ENCODE data around the gene CELF4. TPM values are rescaled to one million over a fixed set of nuclear protein-coding genes. Genes with fewer than 3 reads are reported as not detected.

The CELF4 gene
- total and polyA plus RNA-seq, 2 donors = 0.79 TPM

GRCh38 chr18:37537868-37538525, 27.6 kb downstream of the CELF4 start:
- Histone ChIP-seq H3K36me3 (ENCODE audit: insufficient read depth) (no peaks in the 10 kb centered on the region), H3K4me1 (ENCODE audit: insufficient read depth) (no peaks in the 10 kb centered on the region), H3K4me3 (ENCODE audit: low read depth, low read length) (no peak overlapping the region), H3K27ac (ENCODE audit: low read depth) (no peak overlapping the region)
- 14% methylated on average over 23 of the region's 23 CpGs for WGBS
- no peak for DNase-seq (ENCODE audit: extremely low spot score)

GRCh38 chr18:37536656-37537055, 28.9 kb downstream of the CELF4 start:
- Histone ChIP-seq H3K4me3 (ENCODE audit: low read depth, low read length) (no peak overlapping the region), H3K4me1 (ENCODE audit: insufficient read depth) (no peaks in the 10 kb centered on the region), H3K27ac (ENCODE audit: low read depth) (no peak overlapping the region), H3K36me3 (ENCODE audit: insufficient read depth) (no peaks in the 10 kb centered on the region)
- 79% methylated on average over 9 of the region's 9 CpGs for WGBS
- no peak for DNase-seq (ENCODE audit: extremely low spot score)

- no peak overlapping the region for H3K27ac ChIP-seq (ENCODE audit: low read depth)
- DNase-seq (ENCODE audit: extremely low spot score) = no peak
- 62% methylated on average over 4 of the region's 4 CpGs for WGBS
- no peaks in the 10 kb centered on the region for H3K36me3 ChIP-seq (ENCODE audit: insufficient read depth)
- H3K4me1 ChIP-seq (ENCODE audit: insufficient read depth) = no peaks in the 10 kb centered on the region
- H3K4me3 ChIP-seq (ENCODE audit: low read depth, low read length) = no peak overlapping the region
Measured at GRCh38 chr18:37535968-37536367, 29.6 kb downstream of the CELF4 start.

- no peaks in the 10 kb centered on the region for H3K4me1 ChIP-seq (ENCODE audit: insufficient read depth)
- 53% methylated on average over 9 of the region's 9 CpGs for WGBS
- H3K36me3 ChIP-seq (ENCODE audit: insufficient read depth) = no peaks in the 10 kb centered on the region
- no peak overlapping the region for H3K27ac ChIP-seq (ENCODE audit: low read depth)
- no peak for DNase-seq (ENCODE audit: extremely low spot score)
- no peak overlapping the region for H3K4me3 ChIP-seq (ENCODE audit: low read depth, low read length)
Measured at GRCh38 chr18:37534627-37535026, 31.0 kb downstream of the CELF4 start.

GRCh38 chr18:37533647-37534584, 31.7 kb downstream of the CELF4 start:
- 73% methylated on average over 22 of the region's 22 CpGs for WGBS

GRCh38 chr18:37532917-37533316, 32.7 kb downstream of the CELF4 start:
- no peak overlapping the region for H3K4me3 ChIP-seq (ENCODE audit: low read depth, low read length)
- DNase-seq (ENCODE audit: extremely low spot score) = no peak
- WGBS = 82% methylated on average over 9 of the region's 9 CpGs
- H3K27ac ChIP-seq (ENCODE audit: low read depth) = no peak overlapping the region
- no peaks in the 10 kb centered on the region for H3K4me1 ChIP-seq (ENCODE audit: insufficient read depth)
- H3K36me3 ChIP-seq (ENCODE audit: insufficient read depth) = no peaks in the 10 kb centered on the region

More at GRCh38 chr18:37533647-37534584, 31.7 kb downstream of the CELF4 start:
- Histone ChIP-seq H3K4me3 (ENCODE audit: low read depth, low read length) (no peak overlapping the region), H3K27ac (ENCODE audit: low read depth) (no peak overlapping the region), H3K36me3 (ENCODE audit: insufficient read depth) (no peaks in the 10 kb centered on the region), H3K4me1 (ENCODE audit: insufficient read depth) (no peaks in the 10 kb centered on the region)
- no peak for DNase-seq (ENCODE audit: extremely low spot score)

- WGBS = 73% methylated on average over 4 of the region's 4 CpGs
- no peak overlapping the region for H3K4me3 ChIP-seq (ENCODE audit: low read depth, low read length)
- no peaks in the 10 kb centered on the region for H3K36me3 ChIP-seq (ENCODE audit: insufficient read depth)
- no peak for DNase-seq (ENCODE audit: extremely low spot score)
- no peaks in the 10 kb centered on the region for H3K4me1 ChIP-seq (ENCODE audit: insufficient read depth)
- H3K27ac ChIP-seq (ENCODE audit: low read depth) = no peak overlapping the region
Measured at GRCh38 chr18:37529863-37530262, 35.7 kb downstream of the CELF4 start.

GRCh38 chr18:37529296-37529695, 36.3 kb downstream of the CELF4 start:
- peaks cover 2% of the 10 kb centered on the region for H3K4me1 ChIP-seq (ENCODE audit: insufficient read depth)

GRCh38 chr18:37527395-37527794, 38.2 kb downstream of the CELF4 start:
- no peak overlapping the region for H3K27ac ChIP-seq (ENCODE audit: low read depth)
- WGBS = 73% methylated on average over 3 of the region's 3 CpGs
- no peak for DNase-seq (ENCODE audit: extremely low spot score)
- no peak overlapping the region for H3K4me3 ChIP-seq (ENCODE audit: low read depth, low read length)
- no peaks in the 10 kb centered on the region for H3K36me3 ChIP-seq (ENCODE audit: insufficient read depth)
- H3K4me1 ChIP-seq (ENCODE audit: insufficient read depth) = peaks cover 2% of the 10 kb centered on the region

More at GRCh38 chr18:37529296-37529695, 36.3 kb downstream of the CELF4 start:
- Histone ChIP-seq H3K27ac (ENCODE audit: low read depth) (no peak overlapping the region), H3K4me3 (ENCODE audit: low read depth, low read length) (no peak overlapping the region), H3K36me3 (ENCODE audit: insufficient read depth) (no peaks in the 10 kb centered on the region)
- DNase-seq (ENCODE audit: extremely low spot score) = no peak
- WGBS = 81% methylated on average over 6 of the region's 6 CpGs

GRCh38 chr18:37525262-37525585, 40.4 kb downstream of the CELF4 start:
- Histone ChIP-seq H3K36me3 (ENCODE audit: insufficient read depth) (no peaks in the 10 kb centered on the region), H3K27ac (ENCODE audit: low read depth) (no peak overlapping the region), H3K4me1 (ENCODE audit: insufficient read depth) (peaks cover 2% of the 10 kb centered on the region), H3K4me3 (ENCODE audit: low read depth, low read length) (no peak overlapping the region)
- DNase-seq (ENCODE audit: extremely low spot score) = no peak
- WGBS = 57% methylated on average over 8 of the region's 8 CpGs

GRCh38 chr18:37524498-37525261, 40.9 kb downstream of the CELF4 start:
- no peak overlapping the region for H3K27ac ChIP-seq (ENCODE audit: low read depth)
- H3K4me1 ChIP-seq (ENCODE audit: insufficient read depth) = peaks cover 2% of the 10 kb centered on the region
- H3K4me3 ChIP-seq (ENCODE audit: low read depth, low read length) = no peak overlapping the region
- H3K36me3 ChIP-seq (ENCODE audit: insufficient read depth) = no peaks in the 10 kb centered on the region
- DNase-seq (ENCODE audit: extremely low spot score) = no peak
- 8% methylated on average over 63 of the region's 63 CpGs for WGBS

GRCh38 chr18:37524139-37524497, 41.5 kb downstream of the CELF4 start:
- Histone ChIP-seq H3K4me3 (ENCODE audit: low read depth, low read length) (no peak overlapping the region), H3K27ac (ENCODE audit: low read depth) (no peak overlapping the region), H3K4me1 (ENCODE audit: insufficient read depth) (peaks cover 2% of the 10 kb centered on the region), H3K36me3 (ENCODE audit: insufficient read depth) (no peaks in the 10 kb centered on the region)
- WGBS = 45% methylated on average over 10 of the region's 10 CpGs
- DNase-seq (ENCODE audit: extremely low spot score) = no peak

- Histone ChIP-seq H3K36me3 (ENCODE audit: insufficient read depth) (no peaks in the 10 kb centered on the region), H3K27ac (ENCODE audit: low read depth) (no peak overlapping the region), H3K4me1 (ENCODE audit: insufficient read depth) (peaks cover 2% of the 10 kb centered on the region), H3K4me3 (ENCODE audit: low read depth, low read length) (no peak overlapping the region)
- 68% methylated on average over 19 of the region's 19 CpGs for WGBS
- no peak for DNase-seq (ENCODE audit: extremely low spot score)
Measured at GRCh38 chr18:37521510-37522465, 43.8 kb downstream of the CELF4 start.

Measured in urinary bladder (tissue), 4 donors.